Panc1 (cell line): ENCODE measurements around the gene PRPS2.

Experiments
- POLR2AphosphoS5 ChIP-seq: IDR thresholded peaks from 2 replicates; pipeline ENCODE4 v1.6.1; 2012; ENCODE audit warnings: mild to moderate bottlenecking, low read depth, low read length, moderate library complexity
- TCF7L2 ChIP-seq: IDR thresholded peaks from 2 replicates; pipeline ENCODE4 v1.6.1; 2011; ENCODE audit warnings: mild to moderate bottlenecking, low read depth, low read length, inconsistent platforms
- TF ChIP-seq, protein P1 (sequence below): fragments of 450-650 bp; IDR thresholded peaks from 2 replicates; pipeline ENCODE4 v1.5.1; 2017; ENCODE audit warnings: mild to moderate bottlenecking
- TF ChIP-seq, protein P2 (sequence below), 2 experiments: IDR thresholded peaks; 2 replicates each; pipeline ENCODE4 v1.6.1; 2011 to 2012; ENCODE audit warnings: low read depth in 2 of 2, control low read depth in 1 of 2, low read length in 1 of 2, mild to moderate bottlenecking in 1 of 2, moderate library complexity in 1 of 2; ENCODE audit not compliant: insufficient read depth in 1 of 2

DNA sequence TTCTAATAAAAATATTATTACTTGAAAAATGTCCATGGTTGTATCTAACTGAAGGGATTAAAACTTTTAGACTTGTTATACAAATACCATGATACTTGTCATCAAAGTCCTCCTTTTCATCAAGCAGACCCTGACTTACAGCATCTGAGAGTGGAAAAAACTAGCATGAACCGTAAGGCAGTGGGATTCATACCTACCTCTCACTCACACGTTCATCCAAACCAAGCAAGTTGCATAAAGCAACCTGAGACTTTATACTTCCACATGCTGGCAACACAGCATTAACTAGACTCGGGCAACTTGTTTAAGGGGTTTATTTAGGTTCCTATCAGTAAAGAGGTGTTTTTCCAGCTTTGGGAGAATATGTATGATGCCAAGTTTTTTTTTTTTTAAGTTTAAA, 53.1 kb downstream of the PRPS2 start:
- TF ChIP-seq, protein P1, sequence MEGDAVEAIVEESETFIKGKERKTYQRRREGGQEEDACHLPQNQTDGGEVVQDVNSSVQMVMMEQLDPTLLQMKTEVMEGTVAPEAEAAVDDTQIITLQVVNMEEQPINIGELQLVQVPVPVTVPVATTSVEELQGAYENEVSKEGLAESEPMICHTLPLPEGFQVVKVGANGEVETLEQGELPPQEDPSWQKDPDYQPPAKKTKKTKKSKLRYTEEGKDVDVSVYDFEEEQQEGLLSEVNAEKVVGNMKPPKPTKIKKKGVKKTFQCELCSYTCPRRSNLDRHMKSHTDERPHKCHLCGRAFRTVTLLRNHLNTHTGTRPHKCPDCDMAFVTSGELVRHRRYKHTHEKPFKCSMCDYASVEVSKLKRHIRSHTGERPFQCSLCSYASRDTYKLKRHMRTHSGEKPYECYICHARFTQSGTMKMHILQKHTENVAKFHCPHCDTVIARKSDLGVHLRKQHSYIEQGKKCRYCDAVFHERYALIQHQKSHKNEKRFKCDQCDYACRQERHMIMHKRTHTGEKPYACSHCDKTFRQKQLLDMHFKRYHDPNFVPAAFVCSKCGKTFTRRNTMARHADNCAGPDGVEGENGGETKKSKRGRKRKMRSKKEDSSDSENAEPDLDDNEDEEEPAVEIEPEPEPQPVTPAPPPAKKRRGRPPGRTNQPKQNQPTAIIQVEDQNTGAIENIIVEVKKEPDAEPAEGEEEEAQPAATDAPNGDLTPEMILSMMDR: no peak
- no peak for TF ChIP-seq TCF7L2
- no peak for TF ChIP-seq POLR2AphosphoS5
- TF ChIP-seq, protein P2, sequence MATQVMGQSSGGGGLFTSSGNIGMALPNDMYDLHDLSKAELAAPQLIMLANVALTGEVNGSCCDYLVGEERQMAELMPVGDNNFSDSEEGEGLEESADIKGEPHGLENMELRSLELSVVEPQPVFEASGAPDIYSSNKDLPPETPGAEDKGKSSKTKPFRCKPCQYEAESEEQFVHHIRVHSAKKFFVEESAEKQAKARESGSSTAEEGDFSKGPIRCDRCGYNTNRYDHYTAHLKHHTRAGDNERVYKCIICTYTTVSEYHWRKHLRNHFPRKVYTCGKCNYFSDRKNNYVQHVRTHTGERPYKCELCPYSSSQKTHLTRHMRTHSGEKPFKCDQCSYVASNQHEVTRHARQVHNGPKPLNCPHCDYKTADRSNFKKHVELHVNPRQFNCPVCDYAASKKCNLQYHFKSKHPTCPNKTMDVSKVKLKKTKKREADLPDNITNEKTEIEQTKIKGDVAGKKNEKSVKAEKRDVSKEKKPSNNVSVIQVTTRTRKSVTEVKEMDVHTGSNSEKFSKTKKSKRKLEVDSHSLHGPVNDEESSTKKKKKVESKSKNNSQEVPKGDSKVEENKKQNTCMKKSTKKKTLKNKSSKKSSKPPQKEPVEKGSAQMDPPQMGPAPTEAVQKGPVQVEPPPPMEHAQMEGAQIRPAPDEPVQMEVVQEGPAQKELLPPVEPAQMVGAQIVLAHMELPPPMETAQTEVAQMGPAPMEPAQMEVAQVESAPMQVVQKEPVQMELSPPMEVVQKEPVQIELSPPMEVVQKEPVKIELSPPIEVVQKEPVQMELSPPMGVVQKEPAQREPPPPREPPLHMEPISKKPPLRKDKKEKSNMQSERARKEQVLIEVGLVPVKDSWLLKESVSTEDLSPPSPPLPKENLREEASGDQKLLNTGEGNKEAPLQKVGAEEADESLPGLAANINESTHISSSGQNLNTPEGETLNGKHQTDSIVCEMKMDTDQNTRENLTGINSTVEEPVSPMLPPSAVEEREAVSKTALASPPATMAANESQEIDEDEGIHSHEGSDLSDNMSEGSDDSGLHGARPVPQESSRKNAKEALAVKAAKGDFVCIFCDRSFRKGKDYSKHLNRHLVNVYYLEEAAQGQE (IDR thresholded peaks at IDR 0.05; ENCODE audit: insufficient read depth in 1 of 2, low read depth in 2 of 2, low read length in 1 of 2): no peak
